IPS-NIHi11 (cell line): Measurements from ENCODE around the gene HIP1R.
A peak's percentile ranks its signal among the peaks of the same experiment; 100 is the strongest.
"Not testable (repeated sequence)": the region's sequence is repeated elsewhere in the genome, so short reads cannot be mapped to it uniquely, and the experiment has no call there.

Experiments used
- DNase-seq: peaks from one replicate; pipeline ENCODE4 v3.0.0; 2012; ENCODE audit warnings: mixed read lengths, low spot score

HIP1R gene

DNA sequence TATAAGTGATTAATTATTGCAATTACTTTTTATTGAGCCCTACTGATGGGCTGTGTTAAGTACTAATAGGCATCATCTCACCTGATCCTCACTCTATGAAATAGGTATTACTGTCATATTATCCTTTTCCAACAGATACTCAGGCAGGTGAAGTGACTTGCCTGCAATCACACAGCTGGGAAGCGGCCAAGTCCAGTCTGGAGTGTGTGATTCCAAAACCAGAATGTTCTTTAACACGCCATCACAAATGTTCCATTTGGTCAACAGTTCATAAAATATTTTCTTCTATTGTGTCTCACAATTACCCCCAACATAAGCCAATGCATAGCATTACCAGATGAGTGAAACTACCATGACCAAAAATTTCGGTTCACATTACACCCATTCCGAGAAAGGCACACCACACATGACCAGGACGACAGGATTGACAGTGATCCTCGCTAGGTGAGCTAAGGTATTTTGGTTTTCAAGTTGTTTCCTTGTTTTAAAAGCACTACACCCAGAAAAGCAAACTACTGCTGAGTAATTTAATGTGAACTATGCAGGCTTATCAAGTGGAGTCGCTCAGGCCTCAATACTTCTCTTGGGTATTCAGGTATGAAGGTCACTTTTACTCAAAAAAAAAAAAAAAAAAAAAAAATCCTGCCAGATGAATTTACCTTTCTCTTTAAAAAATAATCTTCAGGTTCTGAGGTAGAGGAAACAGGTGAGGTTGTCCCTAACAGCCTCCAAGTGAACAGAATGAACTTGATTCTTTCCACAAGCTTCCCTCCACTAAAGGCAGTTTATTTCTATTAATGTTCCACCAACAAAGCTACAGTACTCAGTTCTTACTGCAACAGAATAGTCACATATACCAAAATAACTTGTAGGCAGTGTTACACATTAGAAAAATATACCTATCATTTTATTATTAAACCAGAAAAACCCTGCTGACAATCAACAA lies 58.2 kb downstream of the HIP1R start:
- no peak for DNase-seq

DNA sequence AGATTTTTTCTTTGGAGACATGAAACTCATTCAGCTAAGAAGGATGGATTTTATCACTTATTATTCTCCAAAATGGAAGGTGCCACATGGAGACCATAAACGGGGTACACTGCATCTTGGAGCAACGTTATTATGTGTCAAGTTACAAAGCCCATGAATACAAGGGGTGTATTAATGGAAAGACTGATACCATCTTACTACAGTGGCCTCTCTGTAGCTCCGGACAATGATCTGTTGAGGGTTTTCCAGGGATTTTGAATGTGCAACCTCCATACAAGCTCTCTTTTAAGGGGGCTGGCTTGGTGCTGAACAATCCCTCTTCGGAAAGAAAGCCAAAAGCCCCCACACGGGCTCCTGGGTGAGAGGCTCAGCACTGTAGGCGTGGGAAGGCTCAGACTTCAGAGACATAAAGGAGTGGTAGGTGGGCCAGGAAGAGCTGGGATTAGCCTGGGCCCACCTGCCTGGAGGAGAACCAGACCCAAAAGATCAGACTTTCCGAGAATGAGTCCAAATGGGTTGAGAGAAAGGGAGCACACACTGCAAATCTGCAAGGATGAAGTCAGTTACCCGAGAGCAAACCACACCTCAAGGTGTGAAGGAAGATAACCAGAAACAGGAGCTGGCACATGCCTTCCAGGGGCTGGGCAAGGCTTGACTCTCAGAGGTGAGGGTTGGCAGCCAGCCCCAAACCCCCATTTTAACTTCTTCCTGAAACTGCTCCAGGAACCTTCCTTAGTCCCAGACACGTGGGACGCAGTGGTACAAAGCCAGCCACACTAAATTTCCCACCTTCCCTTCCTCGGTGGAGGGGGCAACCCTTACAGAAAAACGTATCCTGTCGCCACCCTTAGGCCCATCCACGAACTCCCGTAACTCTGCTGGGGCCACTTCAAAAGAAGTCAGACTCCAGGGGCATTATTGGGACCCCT lies 59.2 kb downstream of the HIP1R start:
- DNase-seq = no peak

- DNase-seq = no peak
These were observed 60.1 kb downstream of the HIP1R start for GRCh38 chr12:122895320-122895703.

- peak; percentile 93 for DNase-seq
These were observed 60.7 kb downstream of the HIP1R start, which contains the start of gene VPS37B for GRCh38 chr12:122895704-122896636. VPS37B (minus strand) TSS chr12:122896124; CDS start chr12:122896062, 62 bp downstream.

DNA sequence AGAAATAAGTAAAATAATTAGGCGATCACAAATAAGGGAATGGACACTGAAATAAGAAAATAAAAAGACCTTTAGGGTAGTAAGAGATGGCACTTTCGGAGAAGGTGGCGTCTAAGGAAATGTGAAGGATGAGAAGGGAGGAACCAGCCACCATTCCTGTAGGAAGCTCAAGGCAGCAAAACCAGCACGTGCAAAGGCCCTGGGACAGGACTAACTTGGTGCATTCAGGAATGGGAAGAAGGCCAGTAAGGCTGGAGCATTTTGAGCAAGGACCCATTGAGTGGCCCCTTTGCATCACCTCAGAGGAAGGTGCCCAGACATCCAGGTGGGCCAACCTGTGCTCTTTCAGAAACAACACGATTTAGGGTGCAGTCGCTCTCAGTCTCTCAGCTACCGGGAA lies 61.4 kb downstream of the HIP1R start:
- no peak for DNase-seq

DNA sequence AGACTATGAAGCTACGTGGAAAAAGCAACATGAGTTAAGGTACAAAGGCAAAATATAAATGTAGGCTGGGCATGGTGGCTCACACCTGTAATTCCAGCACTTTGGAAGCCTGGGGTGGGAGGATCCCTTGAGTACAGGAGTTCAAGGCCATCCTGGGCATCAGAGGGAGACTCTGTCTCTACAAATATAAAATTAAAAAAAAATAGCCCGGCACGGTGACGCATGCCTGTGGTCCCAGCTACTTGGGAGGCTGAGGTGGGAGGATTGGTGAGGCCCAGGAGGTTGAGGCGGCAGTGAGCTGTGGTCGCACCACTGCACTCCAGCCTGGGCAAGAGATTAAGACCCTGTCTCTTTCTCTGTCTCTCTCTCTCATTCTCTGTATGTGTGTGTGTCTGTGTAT lies 64.6 kb downstream of the HIP1R start:
- no peak for DNase-seq

DNA sequence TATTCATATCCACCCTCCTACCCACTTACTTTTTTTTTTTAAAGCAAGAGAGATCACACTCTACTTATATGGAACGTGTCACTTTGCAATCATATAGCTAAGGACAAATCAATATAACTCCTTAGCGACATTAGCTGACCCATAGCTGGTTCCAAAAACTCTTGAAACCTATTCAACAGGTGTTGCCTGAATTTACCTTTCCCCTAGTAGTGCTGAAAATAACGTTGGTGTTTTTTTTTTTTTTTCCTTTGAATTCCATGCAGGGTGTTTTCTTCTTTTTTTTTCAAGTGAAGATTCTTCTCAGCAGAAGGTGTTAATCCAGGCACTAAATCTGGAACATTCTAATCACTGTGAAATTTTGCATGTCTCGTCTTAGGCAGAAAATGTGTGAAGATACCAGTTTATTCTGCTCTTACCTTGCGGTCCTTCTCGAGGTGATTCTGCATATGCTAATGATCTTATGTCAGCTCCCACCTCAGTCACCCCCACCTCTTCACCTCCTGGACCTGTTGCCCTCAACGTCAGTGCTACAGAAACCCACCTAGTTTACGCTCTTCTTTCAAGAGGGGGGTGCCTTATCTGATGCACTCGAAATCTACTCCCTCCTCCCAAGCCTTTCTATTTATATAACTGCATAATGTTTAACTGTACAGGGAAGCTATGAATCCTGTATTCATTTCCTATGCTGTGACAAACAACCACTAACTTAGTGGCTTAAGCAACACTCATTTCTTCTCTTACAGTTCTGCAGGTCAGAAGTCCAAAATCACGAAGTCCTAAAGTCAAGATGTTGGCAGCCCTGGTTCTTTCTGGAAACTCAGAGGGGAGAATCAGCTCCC lies 67.8 kb downstream of the HIP1R start:
- DNase-seq = no peak

- no peak for DNase-seq
These were observed 68.4 kb downstream of the HIP1R start for GRCh38 chr12:122903693-122904034.

DNA sequence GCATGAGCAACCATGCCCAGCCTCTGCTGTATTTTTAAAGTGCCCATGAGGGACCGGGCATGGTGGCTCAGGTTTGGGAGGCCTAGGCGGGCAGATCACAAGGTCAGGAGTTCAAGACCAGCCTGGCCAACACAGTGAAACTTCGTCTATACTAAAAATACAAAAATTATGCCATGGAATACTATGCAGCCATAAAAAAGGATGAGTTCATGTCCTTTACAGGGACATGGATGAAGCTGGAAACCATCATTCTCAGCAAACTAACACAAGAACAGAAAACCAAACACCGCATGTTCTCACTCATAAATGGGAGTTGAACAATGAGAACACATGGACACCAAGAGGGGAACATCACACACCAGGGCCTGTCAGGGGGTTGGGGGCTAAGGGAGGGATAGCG lies 70.0 kb downstream of the HIP1R start:
- not testable (repeated sequence) for DNase-seq

DNA sequence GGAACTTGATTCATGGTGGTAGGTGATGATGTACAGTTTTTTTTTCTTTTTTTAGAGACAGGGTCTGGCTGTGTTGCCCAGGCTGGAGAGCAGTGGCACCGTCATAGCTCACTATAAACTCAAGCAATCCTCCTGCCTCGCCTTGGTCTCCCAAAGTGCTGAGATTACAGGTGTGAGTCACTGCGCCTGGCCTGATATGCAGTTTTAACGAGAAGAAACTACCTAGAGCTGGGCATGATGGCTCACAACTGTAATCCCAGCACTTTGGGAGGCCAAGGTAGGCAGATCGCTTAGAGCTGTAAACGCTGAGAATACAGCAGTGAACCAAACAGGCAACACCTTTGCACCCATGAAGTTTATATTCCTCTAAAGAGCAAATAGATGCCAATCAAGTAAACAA lies 73.7 kb downstream of the HIP1R start:
- no peak for DNase-seq

- DNase-seq = peak; percentile 66
These were observed 74.4 kb downstream of the HIP1R start for GRCh38 chr12:122909442-122910288.
